Right lobe of liver (tissue), 6 donors: ENCODE results near the gene NUTM2B. TPM values are rescaled to one million over a fixed set of nuclear protein-coding genes. Genes with fewer than 3 reads are reported as not detected.
"Not testable (repeated sequence)": the region's sequence is repeated elsewhere in the genome, so short reads cannot be mapped to it uniquely, and the experiment has no call there.

Experiments
- ATAC-seq, 4 donors: fragments of 200-7000 bp; cut with Tn5 transposase; one replicate each; pipeline ENCODE4 v1.9.1; 2020; ENCODE audit warnings: mild to moderate bottlenecking in 4 of 4, moderate library complexity in 4 of 4
- DNase-seq, 3 donors: peaks; one replicate each; pipeline ENCODE4 v3.0.0-alpha.2; 2020
- H3K27ac ChIP-seq, 3 donors: fragments of 200-600 bp; one replicate each; pipeline ENCODE4 v1.8.0; 2022
- H3K27me3 ChIP-seq, 2 donors: fragments of 200-600 bp; one replicate each; pipeline ENCODE4 v1.8.0; 2022
- H3K36me3 ChIP-seq, 4 donors: fragments of 200-600 bp; sonication (generic) in 1 of 4; one replicate each; pipeline versions ENCODE4 v1.5.1 to v1.8.0; 2017 to 2022; ENCODE audit warnings: control low read depth in 1 of 4
- H3K4me1 ChIP-seq, 4 donors: fragments of 200-600 bp; sonication (generic) in 1 of 4; one replicate each; pipeline versions ENCODE4 v1.5.1 to v1.8.0; 2017 to 2022; ENCODE audit warnings: control low read depth in 1 of 4
- H3K4me3 ChIP-seq, 3 donors: fragments of 200-600 bp; one replicate each; pipeline ENCODE4 v1.8.0; 2022
- H3K9me3 ChIP-seq, 4 donors: fragments of 200-600 bp; sonication (generic) in 1 of 4; one replicate each; pipeline versions ENCODE4 v1.5.1 to v1.8.0; 2017 to 2022; ENCODE audit warnings: control low read depth in 1 of 4
- WGBS: methylation state at CpG from one replicate; pipeline ENCODE4 v1.1.6; 2018; ENCODE audit warnings: low coverage, low lambda C conversion rate; ENCODE audit not compliant: insufficient coverage; ENCODE audit errors: missing lambda C conversion rate; 5-methylcytosine and 5-hydroxymethylcytosine counted together
- intact Hi-C, 2 donors: fragments of 100-400 bp; cut with DNase I; formaldehyde crosslinking; loops; one replicate each; pipeline versions ENCODE4 v1.11.2 to v1.14.1; 2022
- long read RNA-seq: library from polyadenylated mRNA; unstranded; transcript quantifications from one replicate; pipeline ENCODE4 v2.0.0, GENCODE V29; 2019
- total RNA-seq, 6 experiments: library from RNA; depleted of rRNA in 2 of 6; stranded (reverse); fragments of >200 nt in 2 of 6; fragmentation: NEBNext Ultra II Directional in 3 of 6; extraction: Animal tissue kit (Norgen Biotek cat#: 25700) in 3 of 6; gene quantifications; one replicate each; pipeline versions ENCODE4 v1.1.0 to v1.2.4, GENCODE V29; 2016 to 2023
- donor health status: DM: no; HTN: yes; CAD: no.
- donor health status: DM: no; HTN: no; CAD: no.
- donor health status: DM: no; HTN: no; CAD: no.
- donor health status: DM: no; HTN: yes; CAD: no.
- donor health status: DM: no; HTN: yes; CAD: no.

NUTM2B gene
- under 1 TPM; 0.16 to 0.51 (median 0.31) TPM for total RNA-seq
- long read RNA-seq: 0 reads

- H3K36me3 ChIP-seq, H3K4me3 ChIP-seq, H3K9me3 ChIP-seq, ATAC-seq, DNase-seq, H3K27me3 ChIP-seq, H3K4me1 ChIP-seq, intact Hi-C loops, H3K27ac ChIP-seq: not testable (repeated sequence)
- no CpG with 5 or more reads among the region's 3 CpGs for WGBS
Observed at GRCh38 chr10:79702927-79703326, at the start of gene NUTM2B. NUTM2B (plus strand) TSS chr10:79703227; CDS start chr10:79703610, 383 bp downstream.

- H3K27ac ChIP-seq: not testable (repeated sequence)
- peak in 2 of 4 donors; percentile 56 to 63 for ATAC-seq
Observed at GRCh38 chr10:79663287-79663686, 39.7 kb upstream of the NUTM2B start.

DNA sequence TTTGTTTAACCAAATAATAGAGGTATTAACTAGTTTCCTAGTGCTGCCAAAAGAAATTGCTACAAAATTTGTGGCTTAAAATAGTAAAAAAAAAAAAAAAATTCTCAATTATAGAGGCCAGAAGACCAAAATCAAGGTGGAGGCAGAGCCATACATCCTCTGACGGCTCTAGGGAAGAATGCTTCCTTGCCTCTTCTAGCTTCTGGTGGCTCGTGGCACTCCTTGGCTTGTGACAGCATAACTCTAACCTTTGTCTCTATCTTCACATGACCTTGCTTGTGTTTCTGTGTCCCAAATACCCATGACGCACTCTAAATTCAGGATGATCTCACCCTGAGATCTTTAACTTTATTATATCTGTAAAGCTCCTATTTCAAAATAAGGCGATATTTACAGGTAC, 38.3 kb upstream of the NUTM2B start:
- DNase-seq, H3K4me3 ChIP-seq, H3K9me3 ChIP-seq, H3K27ac ChIP-seq, intact Hi-C loops, ATAC-seq, H3K4me1 ChIP-seq, H3K36me3 ChIP-seq, H3K27me3 ChIP-seq: not testable (repeated sequence)
- 79% methylated on average over 4 of the region's 4 CpGs for WGBS

More at GRCh38 chr10:79663287-79663686, 39.7 kb upstream of the NUTM2B start:
- H3K4me3 ChIP-seq, intact Hi-C loops, H3K27me3 ChIP-seq, H3K9me3 ChIP-seq, H3K4me1 ChIP-seq, H3K36me3 ChIP-seq: not testable (repeated sequence)
- peak in 1 of 3 donors; percentile 22 for DNase-seq

DNA sequence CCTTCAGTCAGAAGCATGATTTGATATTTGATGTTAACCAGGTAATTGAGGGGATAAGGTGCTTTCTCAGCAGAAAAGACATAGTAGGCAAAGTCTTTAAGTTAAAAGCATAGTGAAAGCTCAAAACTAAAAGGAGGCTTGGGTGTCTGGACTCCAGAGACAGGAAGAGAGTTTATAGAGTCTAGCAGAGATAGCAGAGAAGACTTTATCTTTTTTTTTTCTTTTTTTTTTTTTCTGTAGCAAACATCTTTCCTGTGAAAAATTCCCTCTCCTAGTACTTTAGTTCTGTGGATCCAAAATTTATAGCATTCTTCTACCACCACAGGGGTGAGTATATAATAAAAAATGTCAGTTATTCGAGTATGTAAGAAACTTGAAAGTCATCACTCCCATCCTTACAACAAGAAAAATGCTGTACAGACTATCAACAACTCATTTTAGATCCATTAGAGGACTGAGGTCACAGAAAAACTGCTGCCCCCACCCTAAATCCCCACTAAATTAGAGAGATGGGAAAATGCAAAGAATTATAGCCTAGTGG, 33.7 kb upstream of the NUTM2B start:
- H3K4me1 ChIP-seq, H3K4me3 ChIP-seq, H3K27ac ChIP-seq, H3K27me3 ChIP-seq, intact Hi-C loops, H3K36me3 ChIP-seq, DNase-seq, H3K9me3 ChIP-seq, ATAC-seq: not testable (repeated sequence)
- WGBS: 50% methylated on average over 1 of the region's 1 CpG

GRCh38 chr10:79674878-79675277, 28.1 kb upstream of the NUTM2B start:
- H3K36me3 ChIP-seq, DNase-seq, H3K27ac ChIP-seq, H3K27me3 ChIP-seq, H3K4me3 ChIP-seq, H3K4me1 ChIP-seq, ATAC-seq, intact Hi-C loops, H3K9me3 ChIP-seq: not testable (repeated sequence)
- WGBS: 63% methylated on average over 2 of the region's 2 CpGs

- H3K36me3 ChIP-seq, H3K27ac ChIP-seq, intact Hi-C loops, H3K4me3 ChIP-seq, H3K4me1 ChIP-seq, DNase-seq, H3K27me3 ChIP-seq, H3K9me3 ChIP-seq: not testable (repeated sequence)
- ATAC-seq: peak in 2 of 4 donors; percentile 19 to 37
- WGBS: no CpG with 5 or more reads among the region's 20 CpGs
Observed at GRCh38 chr10:79683026-79683883, 19.8 kb upstream of the NUTM2B start.

- no CpG with 5 or more reads among the region's 41 CpGs for WGBS
- H3K4me1 ChIP-seq, H3K27ac ChIP-seq, H3K9me3 ChIP-seq, H3K36me3 ChIP-seq, DNase-seq, H3K4me3 ChIP-seq, H3K27me3 ChIP-seq, intact Hi-C loops: not testable (repeated sequence)
- ATAC-seq: peak in 1 of 4 donors; percentile 6
Observed at GRCh38 chr10:79683884-79684720, 18.9 kb upstream of the NUTM2B start.

DNA sequence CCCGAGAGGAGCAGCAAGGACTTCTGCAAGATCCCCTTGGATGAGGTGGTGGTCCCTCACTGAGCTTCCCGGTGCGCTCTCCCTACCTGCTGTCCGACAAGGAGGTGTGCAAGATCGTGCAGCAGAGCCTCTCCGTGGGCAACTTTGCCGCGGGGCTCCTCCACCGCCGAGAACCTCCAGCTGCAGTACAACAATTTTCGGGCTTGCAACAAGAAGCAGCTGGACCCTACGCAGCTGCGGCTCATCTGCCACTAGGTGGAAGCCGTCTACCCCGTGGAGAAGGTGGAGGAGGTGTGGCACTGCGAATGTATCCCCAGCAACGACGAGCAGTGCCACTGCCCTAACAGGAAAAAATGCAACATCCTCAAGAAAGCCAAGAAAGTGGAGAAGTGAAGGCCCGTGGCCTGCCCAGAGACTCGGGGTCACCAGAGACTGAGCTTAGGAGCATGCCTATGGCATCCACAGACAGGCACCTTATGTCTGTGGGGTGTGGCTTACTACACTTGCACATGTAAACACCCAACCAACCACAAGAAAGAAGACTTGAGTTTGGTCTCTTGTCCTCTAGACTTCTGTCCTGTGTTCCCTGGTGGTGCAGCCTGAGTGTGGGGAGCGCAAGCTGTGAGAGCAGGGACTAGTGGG, 17.9 kb upstream of the NUTM2B start:
- H3K4me3 ChIP-seq, H3K4me1 ChIP-seq, H3K27ac ChIP-seq, H3K9me3 ChIP-seq, H3K36me3 ChIP-seq, H3K27me3 ChIP-seq, intact Hi-C loops: not testable (repeated sequence)
- DNase-seq: peak in 2 of 3 donors; percentile 50 to 77
- ATAC-seq: peak; percentile 45 to 88 (median 74)
- 69% methylated on average over 9 of the region's 21 CpGs for WGBS

DNA sequence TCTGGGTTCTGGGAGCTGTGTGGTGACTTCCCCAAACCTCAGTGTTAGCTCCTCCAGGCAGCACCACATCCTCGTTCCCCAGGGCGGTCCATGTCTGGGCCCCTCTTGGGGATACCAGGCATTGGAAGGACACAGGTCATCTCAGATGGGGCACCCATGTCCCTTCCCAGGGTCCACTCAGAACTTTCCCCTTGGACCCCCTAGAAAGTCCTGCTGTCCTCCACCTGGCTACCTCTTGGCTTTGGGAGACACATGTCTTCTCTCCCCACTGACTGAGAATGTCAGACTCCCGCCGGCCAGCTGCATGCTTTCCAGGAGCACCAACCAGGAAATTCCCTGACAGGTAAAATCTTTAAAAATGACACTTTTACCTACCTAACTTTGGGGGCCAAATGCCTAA, 16.4 kb upstream of the NUTM2B start:
- ATAC-seq, DNase-seq, H3K4me3 ChIP-seq, H3K27ac ChIP-seq, H3K36me3 ChIP-seq, intact Hi-C loops, H3K9me3 ChIP-seq, H3K27me3 ChIP-seq, H3K4me1 ChIP-seq: not testable (repeated sequence)
- WGBS: no CpG with 5 or more reads among the region's 4 CpGs

DNA sequence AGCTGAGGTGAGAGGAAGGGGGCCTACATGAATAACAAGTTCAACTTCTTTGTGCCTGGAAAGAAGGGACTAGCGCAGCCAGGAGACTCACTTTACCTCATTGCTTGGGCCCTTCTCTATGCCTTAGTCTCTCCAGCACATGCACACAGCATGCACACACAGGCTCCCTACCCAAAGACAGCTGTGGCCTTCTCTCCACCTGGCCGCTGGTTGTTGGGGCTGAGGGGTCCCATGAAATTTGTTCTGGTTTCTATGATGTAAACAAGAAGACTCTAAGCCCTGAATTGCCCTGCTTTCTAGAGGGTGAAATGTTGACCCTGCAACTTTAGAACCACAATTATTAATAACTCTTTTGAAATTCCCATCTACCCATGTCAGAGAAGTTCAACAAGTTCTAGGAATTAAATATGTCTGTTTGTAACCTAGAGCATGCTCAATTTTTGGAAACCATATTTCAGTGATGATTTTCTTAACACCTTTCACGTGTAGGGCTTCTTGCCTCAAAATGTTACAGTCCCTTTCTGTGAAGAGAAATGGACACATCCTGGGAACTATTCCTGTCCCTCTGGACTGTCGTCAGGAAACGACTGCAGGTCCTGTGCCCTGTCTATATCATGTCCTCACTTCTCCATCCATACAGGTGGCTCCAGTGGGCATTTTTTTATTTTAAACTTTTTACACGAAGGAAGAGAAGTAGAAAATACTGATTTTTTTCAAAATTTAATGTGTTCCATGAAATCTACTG, 15.4 kb upstream of the NUTM2B start:
- ATAC-seq, intact Hi-C loops: not testable (repeated sequence)
- WGBS: 84% methylated on average over 5 of the region's 6 CpGs

More for the DNA sequence above, 15.4 kb upstream of the NUTM2B start:
- not testable (repeated sequence) for H3K9me3 ChIP-seq, H3K27ac ChIP-seq, DNase-seq, H3K4me1 ChIP-seq, H3K4me3 ChIP-seq, H3K27me3 ChIP-seq, H3K36me3 ChIP-seq
